HuH-7.5 (cell line): ENCODE data around the gene HOXC12.

Experiments used
- DNase-seq: peaks from one replicate; pipeline ENCODE4 v3.0.0; 2011; ENCODE audit warnings: low spot score

The HOXC12 gene, protein sequence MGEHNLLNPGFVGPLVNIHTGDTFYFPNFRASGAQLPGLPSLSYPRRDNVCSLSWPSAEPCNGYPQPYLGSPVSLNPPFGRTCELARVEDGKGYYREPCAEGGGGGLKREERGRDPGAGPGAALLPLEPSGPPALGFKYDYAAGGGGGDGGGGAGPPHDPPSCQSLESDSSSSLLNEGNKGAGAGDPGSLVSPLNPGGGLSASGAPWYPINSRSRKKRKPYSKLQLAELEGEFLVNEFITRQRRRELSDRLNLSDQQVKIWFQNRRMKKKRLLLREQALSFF

DNA sequence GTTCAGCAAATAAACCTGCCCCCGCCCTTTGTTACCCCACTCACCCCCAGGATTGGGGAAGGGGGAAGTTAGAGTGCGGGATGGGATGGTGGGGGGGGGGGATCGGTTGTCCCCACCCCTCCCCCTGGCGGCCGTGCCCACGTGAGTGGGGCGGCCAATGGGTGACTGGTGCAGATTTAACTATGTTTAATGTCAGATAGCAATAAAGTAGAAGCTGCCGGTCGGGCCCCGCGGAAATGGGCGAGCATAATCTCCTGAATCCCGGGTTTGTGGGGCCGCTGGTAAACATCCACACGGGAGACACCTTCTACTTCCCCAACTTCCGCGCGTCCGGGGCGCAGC lies at the start of gene HOXC12:
TSS of gene HOXC12 (plus strand) at position 210 of the 342 bp plus-strand sequence. CDS start at position 237, 27 bp downstream.
- peak; percentile 82 for DNase-seq

DNA sequence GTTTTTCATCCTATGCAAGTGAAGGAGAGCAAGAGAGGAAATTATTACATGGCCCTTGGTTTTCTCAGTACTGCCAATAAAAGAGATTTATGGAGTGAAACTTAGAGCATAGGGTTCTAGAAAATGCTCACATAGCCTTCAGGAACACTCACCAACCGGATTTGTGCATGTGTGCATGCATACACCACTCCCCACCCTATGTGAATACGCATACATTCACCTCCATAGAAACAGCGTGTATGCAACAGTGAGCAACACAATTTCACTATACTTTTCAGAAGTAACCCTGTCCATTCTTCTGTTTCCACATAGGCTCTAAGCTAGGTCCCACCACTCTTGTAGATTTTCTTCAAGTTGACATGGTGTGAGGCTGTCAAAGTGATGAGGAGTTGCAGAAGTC lies 47.6 kb upstream of the HOXC12 start:
- DNase-seq = no peak

DNA sequence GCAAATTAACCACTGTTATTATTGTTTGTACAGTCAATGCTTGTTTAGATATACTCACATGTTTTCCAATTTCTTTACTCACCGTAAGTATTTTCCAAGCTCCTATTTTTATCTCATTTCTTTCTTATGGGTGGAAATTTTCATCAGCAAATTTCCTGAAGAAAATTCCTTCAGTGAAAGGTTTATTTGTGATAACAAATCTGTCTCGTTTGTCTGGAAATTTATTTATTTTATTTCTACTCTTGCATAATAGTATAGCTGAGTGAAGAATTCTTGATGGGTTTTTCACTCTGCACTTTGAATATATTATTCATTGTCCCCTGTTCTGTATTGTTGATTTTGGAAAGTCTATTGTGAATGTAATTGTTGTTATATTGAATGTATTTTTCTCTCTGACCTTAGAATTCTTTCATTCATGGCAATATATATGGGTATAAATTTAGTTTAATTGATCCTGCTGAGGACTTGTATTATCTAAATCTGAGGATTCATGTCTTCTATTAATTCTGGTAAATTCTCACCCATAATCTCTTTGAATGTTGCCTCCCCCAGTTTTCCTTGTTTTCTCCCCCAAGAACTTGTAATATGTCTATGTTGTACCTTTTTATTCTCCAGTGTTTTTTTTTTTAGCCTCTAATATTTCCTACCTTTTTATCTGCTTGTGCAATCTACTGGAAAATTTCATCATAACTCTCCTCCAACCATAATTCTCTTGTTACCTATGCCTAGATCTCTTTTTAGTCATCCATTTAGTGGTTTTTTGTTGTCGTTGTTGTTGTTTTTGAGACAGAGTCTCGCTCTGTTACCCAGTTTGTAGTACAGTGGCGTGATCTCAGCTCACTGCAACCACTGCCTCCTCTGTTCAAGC lies 37.7 kb upstream of the HOXC12 start:
- no peak for DNase-seq

DNA sequence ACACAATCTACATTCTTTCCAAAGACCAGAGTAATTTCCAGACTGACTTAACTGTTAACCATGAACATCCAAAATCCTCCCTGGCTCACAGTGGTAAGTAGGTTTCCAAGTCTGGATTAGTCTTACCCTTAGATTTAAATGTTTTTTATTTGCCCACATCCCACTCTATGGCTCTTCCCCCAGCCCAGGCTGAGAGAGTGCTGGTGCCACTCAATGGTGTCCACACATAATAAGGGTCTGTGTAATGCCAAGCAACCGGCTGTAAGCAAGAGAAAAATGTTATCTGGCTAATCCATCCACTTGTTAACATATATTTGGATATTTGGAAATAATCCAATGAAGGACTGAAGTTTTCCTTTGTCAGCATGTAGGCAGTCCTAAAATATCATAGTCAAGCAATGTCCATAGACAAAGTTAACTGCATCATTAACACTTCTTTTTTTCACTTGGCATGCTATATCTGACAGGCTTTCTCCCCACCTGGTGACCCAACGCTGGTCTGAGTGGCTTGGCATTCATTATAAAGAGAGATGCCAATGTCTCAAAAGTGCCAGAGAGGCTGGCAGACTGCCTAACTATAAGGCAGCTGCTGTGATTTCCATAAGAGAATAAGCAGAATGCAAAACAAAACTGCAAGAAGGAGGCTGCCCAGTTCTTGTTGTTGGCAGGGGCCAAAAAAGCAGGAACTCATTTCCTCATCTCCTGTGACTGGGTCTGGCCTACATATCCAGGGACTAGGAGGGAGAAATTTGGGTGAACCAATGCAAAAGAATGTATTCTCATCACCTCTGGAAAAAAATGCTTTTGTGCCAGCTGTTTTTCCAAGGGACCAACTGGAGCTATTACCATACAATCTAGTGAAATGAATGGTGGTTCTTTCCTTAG lies 29.9 kb upstream of the HOXC12 start:
- DNase-seq = no peak

DNA sequence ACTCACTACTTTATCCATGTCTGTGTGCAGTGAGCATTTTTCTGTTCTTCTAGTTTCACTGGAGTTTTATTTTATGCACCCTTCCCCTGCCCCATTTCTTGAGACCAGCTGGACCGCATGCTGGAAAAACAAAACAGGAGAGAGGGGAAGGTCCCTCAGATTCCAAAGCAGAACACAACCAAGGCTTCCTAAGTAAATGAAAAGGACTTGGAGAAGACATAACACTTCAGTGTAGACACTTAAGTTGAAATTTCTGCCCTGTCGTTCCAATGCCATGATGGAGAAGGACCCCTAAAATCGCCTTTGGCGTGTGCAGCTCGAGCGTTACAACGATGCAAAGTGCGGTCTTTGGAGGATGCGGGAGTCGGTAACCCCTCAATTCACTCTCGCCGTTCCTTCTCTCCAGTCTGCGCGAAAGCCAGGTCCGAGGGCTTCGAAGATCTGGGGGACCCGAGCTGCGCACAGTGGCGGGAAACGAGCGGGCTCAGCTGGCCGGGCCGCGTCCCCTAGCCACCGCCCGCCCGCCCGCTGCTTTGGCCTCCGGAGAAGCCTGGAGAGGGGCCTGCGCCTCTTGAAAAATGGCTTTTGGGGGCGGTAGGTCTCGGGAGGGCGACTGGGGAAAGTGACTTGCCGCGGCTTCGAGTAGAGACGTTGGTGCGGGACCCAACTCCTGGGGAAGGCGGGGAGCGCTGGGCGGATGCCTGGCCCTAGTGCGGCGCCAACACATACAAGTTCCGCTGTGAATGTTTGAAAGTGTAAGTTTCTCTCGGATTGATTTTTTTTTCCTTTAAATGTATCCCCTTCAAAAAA lies 27.3 kb upstream of the HOXC12 start:
- no peak for DNase-seq

DNA sequence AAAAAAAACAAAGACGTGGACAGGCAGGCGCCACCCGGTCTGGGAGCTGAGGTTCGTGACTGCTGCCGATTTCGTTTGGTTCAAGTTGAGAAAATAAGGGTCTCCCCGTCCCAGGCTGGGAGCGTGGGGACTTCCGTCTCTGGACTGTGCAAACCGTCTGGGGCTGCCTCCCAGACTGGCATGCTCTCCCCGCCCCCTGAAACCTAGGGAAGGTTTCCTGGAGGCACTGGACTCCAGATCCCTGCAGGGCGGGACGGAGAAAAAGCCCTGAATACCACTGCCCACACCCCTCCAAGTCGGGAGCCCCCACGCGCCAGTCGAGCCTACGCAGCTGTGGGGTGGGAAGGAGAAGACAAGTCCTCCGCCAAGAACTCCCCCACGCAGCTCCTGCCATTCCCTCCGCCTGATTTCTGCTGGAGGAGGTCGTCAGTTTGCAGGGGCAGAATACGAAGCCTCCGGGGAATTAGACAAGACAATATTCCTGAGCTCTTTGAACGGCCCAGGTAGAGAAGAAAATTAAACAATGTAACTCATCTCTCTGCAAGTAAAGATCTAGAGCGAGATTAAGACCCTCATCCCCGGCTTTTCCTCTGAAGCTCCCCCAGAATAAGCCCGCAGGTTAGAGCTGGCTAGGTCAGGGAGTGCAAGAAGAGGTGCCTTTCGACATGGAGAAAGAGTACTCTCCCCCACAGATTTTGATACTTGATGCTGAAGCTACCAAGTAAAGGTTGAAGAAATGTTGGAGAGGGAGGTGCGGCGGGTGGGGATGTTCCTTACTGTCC lies 26.5 kb upstream of the HOXC12 start:
- no peak for DNase-seq

DNA sequence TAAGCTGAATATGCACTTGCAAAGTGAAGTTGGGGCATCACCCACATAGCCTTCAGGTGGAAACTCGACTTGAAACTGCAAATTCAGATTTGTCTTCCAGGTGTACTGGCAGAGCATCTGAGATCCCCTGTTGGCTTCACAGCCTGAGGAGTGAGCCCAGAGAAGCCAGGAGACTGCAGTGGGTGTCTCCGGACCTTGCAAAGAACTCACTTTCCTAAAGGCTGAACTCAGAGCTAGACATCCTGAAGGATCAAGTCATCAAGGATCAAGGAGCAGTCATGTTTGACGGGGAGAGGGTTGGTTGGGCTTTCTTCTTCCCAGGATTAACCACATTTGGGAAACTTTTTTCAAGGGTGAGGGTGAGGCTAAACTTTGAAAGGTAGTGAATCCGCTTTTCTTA lies 25.2 kb upstream of the HOXC12 start:
- no peak for DNase-seq

DNA sequence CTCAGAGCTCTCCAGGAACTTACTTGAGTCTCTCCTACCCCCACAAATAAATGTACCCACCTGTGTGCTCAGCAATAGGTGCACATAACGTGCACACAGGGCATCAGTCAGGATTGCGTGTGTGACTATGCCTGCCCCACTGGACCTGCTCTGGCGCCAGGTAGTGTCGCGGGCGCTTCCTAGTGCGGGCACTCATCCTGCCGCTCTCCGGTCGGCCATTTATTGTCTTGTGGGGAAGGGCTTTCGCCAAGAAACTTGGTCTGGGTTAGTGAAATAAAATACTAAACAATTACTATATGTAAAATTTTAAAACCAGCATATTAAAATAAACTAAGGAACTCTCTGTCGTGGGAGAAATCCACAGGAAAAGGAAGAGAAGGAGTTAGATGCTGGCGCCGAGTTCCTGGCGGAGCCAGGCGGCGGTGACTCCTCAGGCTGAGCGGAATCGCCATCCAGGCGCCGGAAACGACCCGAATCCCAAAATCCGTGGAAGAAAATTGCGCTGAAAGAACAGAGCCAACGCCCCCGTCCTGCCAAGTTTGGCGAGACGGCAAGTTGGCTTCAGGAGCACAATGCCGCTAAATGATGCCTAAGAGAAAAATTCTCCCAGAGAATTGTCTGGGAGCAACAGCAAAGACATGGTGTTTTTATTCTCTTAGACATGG lies 24.0 kb upstream of the HOXC12 start:
- no peak for DNase-seq

DNA sequence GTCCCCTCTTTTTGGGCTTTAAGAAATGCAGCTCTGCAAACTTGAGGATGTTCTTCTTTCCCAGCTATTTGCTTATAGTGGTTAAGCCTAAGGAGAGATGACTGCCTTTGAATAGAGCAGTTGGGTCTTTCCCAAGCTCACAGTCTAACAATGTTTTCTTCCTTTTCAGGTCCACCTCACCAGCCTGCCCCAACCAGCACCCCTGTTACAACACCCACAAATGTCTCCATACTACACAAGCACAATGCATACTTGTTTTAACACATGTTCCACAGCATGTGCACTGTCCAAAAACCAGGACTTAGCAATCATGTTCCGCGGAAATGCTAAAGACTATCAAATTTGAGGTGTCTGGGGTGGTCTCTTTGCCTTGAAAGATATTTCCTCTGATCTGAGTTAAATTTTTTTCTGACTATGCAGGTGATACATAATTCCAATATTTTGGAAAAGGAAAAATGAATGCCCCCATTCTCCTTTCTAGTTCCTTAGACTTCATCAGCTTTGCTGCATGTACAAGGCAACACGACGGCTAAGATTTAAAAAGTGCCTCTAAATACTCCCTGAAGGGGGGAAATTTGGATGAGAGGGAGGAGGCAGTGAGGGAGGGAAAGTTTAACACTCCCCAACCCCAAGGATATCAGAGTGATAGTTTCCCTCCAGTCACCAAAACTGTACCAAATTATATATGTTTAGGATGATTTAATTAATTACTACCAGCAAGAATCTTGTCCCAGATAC lies 22.7 kb upstream of the HOXC12 start:
- no peak for DNase-seq

DNA sequence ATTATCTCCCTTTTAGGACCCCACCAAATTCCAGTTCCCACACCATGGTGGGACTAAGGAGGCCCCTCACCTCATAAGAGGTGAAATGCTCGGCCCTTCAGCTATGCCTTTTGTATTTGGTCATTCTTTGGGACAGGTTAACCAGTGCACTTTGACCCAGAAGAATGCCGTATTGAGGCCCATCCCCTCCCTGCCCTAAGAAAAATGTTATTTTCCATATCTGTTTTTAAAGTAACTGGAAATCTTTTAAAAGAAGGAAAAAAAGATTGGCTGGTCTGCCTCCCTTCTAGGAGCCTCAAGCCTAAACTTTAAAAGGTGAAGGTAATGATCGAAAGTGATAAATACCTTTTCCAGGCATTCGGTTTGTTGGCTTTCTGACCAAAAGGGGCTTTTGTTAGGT lies 21.8 kb upstream of the HOXC12 start:
- DNase-seq = no peak

DNA sequence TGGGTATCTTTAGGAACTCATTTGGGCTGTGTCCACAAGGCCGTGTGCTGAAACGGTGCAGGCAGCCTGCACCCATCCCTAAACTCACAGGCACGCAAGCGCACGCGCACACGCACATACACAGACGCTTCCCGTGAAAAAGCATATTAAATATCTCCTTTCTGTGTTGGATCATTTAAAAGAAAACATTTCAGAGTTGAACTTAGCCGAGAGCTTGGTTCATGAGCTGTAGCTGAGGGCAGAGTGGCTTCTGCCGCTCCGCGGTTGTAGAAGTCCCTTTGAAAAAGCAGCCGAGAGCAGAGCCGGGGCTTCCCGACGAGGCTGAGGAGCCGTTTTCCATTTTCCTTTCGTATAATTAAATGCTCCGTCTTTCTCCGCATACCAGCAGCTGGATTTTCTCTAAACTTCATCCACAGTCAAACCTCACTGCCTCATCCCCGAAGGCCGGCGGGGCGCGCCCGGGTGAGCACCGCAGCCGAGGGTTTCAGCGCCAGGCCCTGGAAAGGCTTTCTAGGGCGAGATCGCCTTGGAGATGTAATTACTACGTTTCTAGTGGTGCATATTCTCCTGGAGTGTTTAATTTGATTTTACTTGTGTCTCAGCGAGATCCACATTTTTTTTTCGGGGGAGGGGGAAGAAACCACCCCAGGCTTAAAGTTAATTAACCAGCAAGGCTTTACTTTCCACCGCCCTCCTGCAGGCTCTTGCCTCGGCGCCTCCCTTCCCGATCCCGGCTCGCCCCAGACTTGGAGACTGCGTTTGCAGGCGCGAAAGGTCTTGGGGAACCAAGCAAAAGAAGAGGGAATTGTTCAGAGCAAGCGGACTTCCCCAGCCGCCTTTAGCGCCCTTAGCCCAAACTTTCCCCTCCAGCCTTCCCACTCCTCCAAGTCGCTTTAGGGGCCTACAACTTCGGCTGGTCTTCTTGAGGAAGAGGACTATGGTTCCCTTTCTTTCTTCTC lies 19.0 kb upstream of the HOXC12 start:
- no peak for DNase-seq

DNA sequence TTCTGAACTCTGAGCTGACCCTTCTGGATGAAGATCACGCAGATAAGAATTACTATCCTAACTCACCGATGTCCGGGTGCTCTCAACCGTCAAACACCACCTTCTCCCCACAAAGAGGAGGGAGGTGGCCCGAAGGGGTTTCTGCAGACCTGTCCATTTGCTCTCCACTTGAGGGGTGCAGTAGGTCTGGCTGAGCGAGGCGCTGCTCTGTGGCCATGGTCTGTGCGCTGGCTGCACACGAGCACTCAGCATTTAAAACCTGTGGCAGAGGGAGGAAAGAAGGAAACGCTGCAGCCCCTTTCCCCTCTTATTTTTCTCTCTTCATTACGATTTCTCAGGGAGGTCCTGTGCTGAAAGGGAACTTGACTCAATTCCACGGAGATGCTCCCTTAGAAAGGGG lies 17.6 kb upstream of the HOXC12 start:
- DNase-seq = no peak

DNA sequence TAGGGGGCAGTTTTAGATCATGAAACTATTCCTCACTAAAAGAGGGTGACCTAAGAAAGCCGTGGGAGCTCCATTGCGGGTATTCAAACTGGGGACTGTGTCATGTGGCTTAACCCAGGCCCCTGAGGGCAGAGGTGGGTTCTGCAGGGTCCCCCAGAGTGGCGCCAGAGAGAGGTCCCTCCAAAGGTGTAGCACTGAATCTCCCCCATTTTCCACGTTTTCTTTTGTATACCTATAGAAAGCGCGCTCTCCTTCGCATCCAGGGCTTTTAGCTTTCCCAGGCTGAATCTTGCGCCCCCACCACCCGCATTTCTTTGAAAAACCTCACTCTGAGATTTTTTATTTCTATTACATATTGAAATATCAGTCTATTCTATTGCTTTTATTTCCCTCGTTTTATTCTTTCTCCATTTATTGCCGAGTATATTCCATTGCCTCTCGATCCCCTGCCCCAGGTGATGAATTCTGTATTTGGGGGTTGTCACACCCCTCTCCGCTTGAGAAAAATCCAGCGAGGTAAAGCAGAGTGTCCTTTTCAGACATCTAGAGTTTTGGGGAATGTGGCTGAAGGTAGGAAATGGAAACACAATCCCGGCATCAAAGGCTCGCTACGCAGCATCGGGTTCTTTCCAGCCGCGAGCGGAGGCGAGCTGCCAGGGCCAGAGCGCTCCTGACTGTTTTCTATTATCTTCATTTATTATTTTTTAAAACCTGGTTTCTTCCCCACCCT lies 16.9 kb upstream of the HOXC12 start:
- no peak for DNase-seq

DNA sequence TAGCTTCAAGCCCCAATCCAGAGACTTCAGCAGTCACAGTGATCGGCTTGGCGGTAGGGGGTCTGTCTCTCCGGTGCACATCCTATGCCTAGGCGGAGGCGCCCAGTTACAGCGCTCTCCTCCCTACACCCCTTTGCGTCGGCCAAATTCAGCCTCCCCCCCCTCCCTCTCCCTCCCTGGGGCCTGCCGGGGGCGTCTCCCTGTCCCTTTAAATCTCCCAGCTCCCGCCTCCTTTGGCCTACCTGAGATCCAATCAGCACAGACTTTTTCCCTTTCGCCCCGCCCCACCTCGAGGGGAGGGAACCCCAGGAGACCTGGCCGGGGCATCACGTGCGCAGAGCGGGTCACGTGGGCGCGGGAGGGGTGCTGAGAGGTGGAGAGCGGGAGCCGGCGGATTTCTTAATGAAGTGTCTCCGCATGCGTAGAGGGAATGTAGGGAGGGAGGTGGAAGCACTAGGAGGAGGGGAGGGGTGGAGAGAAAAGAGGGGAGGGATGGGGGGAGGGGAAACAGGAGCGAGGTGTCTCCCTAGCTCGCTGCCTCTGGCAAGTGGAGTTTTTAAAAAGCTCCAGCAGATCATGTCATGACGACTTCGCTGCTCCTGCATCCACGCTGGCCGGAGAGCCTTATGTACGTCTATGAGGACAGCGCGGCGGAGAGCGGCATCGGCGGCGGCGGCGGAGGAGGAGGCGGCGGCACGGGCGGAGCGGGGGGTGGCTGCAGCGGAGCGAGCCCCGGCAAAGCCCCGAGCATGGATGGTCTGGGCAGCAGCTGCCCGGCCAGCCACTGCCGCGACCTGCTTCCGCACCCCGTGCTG lies 16.2 kb upstream of the HOXC12 start, which contains the start of gene HOXC13:
TSS of gene HOXC13 (plus strand) at position 506 of the 815 bp plus-strand sequence. CDS start at position 582, 76 bp downstream.
- DNase-seq = peak; percentile 99

DNA sequence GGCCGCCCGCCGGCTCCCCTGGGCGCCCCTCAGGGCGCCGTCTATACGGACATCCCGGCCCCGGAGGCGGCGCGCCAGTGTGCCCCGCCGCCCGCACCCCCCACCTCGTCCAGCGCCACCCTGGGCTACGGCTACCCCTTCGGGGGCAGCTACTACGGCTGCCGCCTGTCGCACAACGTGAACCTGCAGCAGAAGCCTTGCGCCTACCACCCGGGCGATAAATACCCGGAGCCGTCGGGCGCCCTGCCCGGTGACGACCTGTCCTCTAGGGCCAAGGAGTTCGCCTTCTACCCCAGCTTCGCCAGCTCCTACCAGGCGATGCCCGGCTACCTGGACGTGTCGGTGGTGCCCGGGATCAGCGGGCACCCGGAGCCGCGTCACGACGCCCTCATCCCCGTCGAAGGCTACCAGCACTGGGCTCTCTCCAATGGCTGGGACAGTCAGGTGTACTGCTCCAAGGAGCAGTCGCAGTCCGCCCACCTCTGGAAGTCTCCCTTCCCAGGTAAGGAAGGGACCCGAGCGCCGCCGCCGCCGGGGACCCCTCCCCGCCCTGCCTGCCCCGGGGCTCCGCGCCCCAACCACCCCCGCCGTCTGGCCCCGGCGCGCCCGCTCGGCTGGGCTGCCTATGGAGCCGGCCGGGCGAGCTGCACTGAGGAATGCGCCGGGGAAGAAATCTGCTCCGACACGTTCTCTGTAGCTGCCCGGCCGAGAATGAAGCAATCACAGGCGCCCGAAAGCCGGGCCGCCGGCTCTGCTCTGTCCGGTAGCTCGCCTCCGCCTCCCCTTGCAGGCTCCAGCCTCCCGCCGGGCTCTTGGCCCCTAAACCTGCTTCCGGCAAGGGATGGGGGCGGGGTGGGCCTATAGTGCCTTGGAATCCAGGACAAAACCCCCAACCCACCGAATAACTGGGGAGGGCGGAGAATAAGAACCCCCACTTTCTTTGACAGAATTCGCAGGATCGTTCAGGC lies 15.3 kb upstream of the HOXC12 start:
- DNase-seq = peak; percentile 58
